Thyroid gland (tissue), 4 donors: Measurements from ENCODE around the gene GRK1. TPM values are rescaled to one million over a fixed set of nuclear protein-coding genes. Genes with fewer than 3 reads are reported as not detected.

ENCODE experiments used
- DNase-seq, 2 donors: peaks; one replicate each; pipeline ENCODE4 v3.0.0-alpha.2; 2019
- H3K27ac ChIP-seq, 3 donors: fragments of 200-600 bp; sonication (generic); 1 replicate in 2 of 3; 2 replicates in 1 of 3; pipeline ENCODE4 v1.5.1; 2016 to 2019; ENCODE audit warnings: mild to moderate bottlenecking in 1 of 3, moderate library complexity in 1 of 3
- H3K27me3 ChIP-seq: fragments of 200-600 bp; sonication (generic); one replicate; pipeline ENCODE4 v1.5.1; 2019
- H3K36me3 ChIP-seq, 2 donors: fragments of 200-600 bp; sonication (generic); one replicate each; pipeline ENCODE4 v1.5.1; 2016 to 2019
- H3K4me1 ChIP-seq, 2 donors: fragments of 200-600 bp; sonication (generic); one replicate each; pipeline ENCODE4 v1.5.1; 2017 to 2019
- H3K4me3 ChIP-seq, 3 donors: fragments of 200-600 bp; sonication (generic); replicated peaks in 1 of 3; 1 replicate in 2 of 3; 2 replicates in 1 of 3; pipeline ENCODE4 v1.5.1; 2016; ENCODE audit warnings: mild to moderate bottlenecking in 1 of 3
- H3K9me3 ChIP-seq: fragments of 200-600 bp; sonication (generic); one replicate; pipeline ENCODE4 v1.5.1; 2017
- POLR2A ChIP-seq, 2 donors: fragments of 450-650 bp; IDR thresholded peaks; one replicate each; pipeline ENCODE4 v1.6.1; 2017; ENCODE audit warnings: antibody characterized with exemption in 2 of 2, mild to moderate bottlenecking in 2 of 2, moderate library complexity in 1 of 2
- WGBS, 2 donors: methylation state at CpG; one replicate each; pipeline ENCODE4 v1.1.5; 2017; 5-methylcytosine and 5-hydroxymethylcytosine counted together
- intact Hi-C: fragments of 100-400 bp; cut with DNase I; formaldehyde crosslinking; loops from one replicate; pipeline ENCODE4 v1.15.1; 2023
- total RNA-seq, 4 donors: library from RNA; depleted of rRNA; stranded (reverse); fragments of >200 nt; gene quantifications; one replicate each; pipeline ENCODE4 v1.2.3, GENCODE V29; 2016
- TF ChIP-seq, protein P1 (sequence below), 6 experiments: fragments of 200-600 bp in 3 of 6; fragments of 450-650 bp in 3 of 6; sonication (generic) in 3 of 6; IDR thresholded peaks; one replicate each; pipeline ENCODE4 v1.5.1; 2016 to 2019; ENCODE audit warnings: antibody characterized with exemption in 6 of 6, mild to moderate bottlenecking in 2 of 6, inconsistent platforms in 1 of 6, moderate library complexity in 1 of 6

GRK1 gene
- total RNA-seq, 4 donors from 2014 or later = 2.0 to 17.9 (median 2.7) TPM

- H3K4me3 ChIP-seq = no peak overlapping the region
- TF ChIP-seq, protein P1, sequence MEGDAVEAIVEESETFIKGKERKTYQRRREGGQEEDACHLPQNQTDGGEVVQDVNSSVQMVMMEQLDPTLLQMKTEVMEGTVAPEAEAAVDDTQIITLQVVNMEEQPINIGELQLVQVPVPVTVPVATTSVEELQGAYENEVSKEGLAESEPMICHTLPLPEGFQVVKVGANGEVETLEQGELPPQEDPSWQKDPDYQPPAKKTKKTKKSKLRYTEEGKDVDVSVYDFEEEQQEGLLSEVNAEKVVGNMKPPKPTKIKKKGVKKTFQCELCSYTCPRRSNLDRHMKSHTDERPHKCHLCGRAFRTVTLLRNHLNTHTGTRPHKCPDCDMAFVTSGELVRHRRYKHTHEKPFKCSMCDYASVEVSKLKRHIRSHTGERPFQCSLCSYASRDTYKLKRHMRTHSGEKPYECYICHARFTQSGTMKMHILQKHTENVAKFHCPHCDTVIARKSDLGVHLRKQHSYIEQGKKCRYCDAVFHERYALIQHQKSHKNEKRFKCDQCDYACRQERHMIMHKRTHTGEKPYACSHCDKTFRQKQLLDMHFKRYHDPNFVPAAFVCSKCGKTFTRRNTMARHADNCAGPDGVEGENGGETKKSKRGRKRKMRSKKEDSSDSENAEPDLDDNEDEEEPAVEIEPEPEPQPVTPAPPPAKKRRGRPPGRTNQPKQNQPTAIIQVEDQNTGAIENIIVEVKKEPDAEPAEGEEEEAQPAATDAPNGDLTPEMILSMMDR (IDR thresholded peaks at IDR 0.05) = no peak
- no peak for TF ChIP-seq POLR2A (IDR thresholded peaks at IDR 0.05)
- DNase-seq = no peak
- no peaks in the 10 kb centered on the region for H3K4me1 ChIP-seq
- intact Hi-C loops = no loop called here
- H3K27ac ChIP-seq = no peak overlapping the region
- H3K9me3 ChIP-seq = no peaks in the 10 kb centered on the region
- H3K36me3 ChIP-seq = peaks cover 47 to 57% of the 10 kb centered on the region in 2 donors
- WGBS, 2 donors = 96% methylated on average over 16 of the region's 16 CpGs
- no peaks in the 10 kb centered on the region for H3K27me3 ChIP-seq
Observed at GRCh38 chr13:113634279-113635047, 32.6 kb upstream of the GRK1 start.

- Histone ChIP-seq H3K9me3 (no peaks in the 10 kb centered on the region), H3K36me3 (peaks cover 47 to 57% of the 10 kb centered on the region in 2 donors), H3K27me3 (no peaks in the 10 kb centered on the region), H3K4me3 (no peak overlapping the region), H3K27ac (no peak overlapping the region), H3K4me1 (no peaks in the 10 kb centered on the region)
- intact Hi-C loops = no loop called here
- WGBS, 2 donors = 89 to 98% methylated on average over 6 to 7 of the region's 7 CpGs
- no peak for DNase-seq
- TF ChIP-seq, protein P1 (IDR thresholded peaks at IDR 0.05) = no peak
- TF ChIP-seq POLR2A (IDR thresholded peaks at IDR 0.05) = no peak
Observed at GRCh38 chr13:113635048-113635420, 32.0 kb upstream of the GRK1 start.

DNA sequence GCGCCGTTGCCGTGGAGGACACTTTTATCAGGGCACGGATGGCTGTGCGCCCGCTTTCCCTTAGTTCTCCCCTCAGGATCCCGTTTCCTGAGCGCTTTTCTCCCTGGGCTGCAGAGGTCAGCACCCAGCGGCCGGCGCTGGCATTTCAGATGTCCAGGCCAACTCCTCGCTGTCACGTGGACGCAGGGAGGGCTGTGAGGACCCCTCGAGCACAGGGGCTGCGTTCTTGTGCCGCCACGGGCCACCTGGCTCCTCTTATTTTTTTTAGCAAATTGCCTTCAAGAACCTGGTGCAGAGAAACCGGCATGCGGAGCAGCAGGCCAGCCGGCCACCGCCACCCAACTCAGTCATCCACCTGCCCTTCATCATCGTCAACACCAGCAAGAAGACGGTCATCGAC, 31.3 kb upstream of the GRK1 start:
- DNase-seq = no peak
- Histone ChIP-seq H3K4me1 (no peaks in the 10 kb centered on the region), H3K9me3 (no peaks in the 10 kb centered on the region), H3K4me3 (no peak overlapping the region), H3K27ac (no peak overlapping the region), H3K36me3 (peaks cover 50 to 62% of the 10 kb centered on the region in 2 donors), H3K27me3 (no peaks in the 10 kb centered on the region)
- TF ChIP-seq, protein P1 (IDR thresholded peaks at IDR 0.05) = no peak
- TF ChIP-seq POLR2A (IDR thresholded peaks at IDR 0.05) = no peak
- intact Hi-C loops = no loop called here
- 96% methylated on average over 21 to 25 of the region's 25 CpGs for WGBS, 2 donors

DNA sequence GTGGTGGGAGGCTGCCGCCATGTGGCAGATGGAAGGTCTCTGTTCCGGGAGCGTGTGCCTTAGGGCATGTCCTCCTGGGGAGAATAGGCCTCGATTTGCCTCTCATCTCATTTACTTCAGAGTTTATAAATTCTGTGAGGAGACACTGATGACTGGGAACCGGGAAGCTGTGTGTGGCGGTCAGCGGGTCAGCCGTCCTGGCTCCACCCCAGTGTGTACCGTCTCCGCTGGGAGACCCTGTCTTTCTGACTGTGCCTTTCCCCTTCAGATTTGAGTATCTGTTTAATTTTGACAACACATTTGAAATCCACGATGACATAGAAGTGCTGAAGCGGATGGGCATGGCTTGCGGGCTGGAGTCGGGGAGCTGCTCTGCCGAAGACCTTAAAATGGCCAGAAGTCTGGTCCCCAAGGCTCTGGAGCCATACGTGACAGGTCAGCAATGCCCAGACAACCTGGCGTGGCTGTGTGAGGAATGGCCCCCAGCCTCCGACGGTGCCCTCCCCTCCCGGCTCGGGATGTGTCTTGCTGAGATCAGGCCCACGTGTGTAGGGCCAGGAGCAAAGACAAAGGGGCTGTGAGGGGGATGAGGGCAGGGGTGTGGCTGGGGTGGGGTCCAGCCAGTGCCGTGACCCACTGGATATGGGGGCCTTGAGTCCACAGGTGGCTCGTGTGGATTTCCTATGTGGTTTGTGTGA, 30.6 kb upstream of the GRK1 start:
- Histone ChIP-seq H3K27me3 (no peaks in the 10 kb centered on the region), H3K27ac (no peak overlapping the region), H3K36me3 (peaks cover 50 to 62% of the 10 kb centered on the region in 2 donors), H3K4me3 (no peak overlapping the region), H3K9me3 (no peaks in the 10 kb centered on the region), H3K4me1 (no peaks in the 10 kb centered on the region)
- 95 to 96% methylated on average over 19 to 22 of the region's 24 CpGs for WGBS, 2 donors
- DNase-seq = no peak
- intact Hi-C loops = no loop called here
- TF ChIP-seq, protein P1 (IDR thresholded peaks at IDR 0.05) = no peak
